HG02884 (cell line): Measurements from ENCODE around the gene IQCH.

Source experiments
- ATAC-seq: cut with Tn5 transposase; IDR thresholded peaks from one replicate; pipeline ENCODE4 v1.9.1; 2021; ENCODE audit warnings: mild to moderate bottlenecking, moderate library complexity; ENCODE audit not compliant: unreplicated experiment

The IQCH gene

DNA sequence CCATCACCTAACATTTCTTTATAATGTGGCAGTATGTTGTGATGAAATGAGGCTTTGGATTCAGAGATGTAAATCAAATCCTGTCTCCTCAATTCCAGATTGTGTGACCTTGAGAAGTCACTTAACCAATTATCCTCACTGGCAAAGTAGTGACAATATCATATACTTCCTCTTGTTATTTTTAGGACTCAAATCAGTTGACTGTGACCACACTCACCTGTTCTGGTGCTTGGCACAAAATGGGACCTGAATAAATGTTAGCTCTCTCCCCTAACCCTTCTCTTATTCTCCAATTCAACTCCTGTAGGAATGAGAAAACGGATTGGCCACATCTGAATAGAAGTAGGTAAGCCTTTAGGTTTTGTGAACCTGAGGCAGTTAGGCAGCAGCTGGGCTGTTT, 42.1 kb downstream of the IQCH start:
- no peak for ATAC-seq

DNA sequence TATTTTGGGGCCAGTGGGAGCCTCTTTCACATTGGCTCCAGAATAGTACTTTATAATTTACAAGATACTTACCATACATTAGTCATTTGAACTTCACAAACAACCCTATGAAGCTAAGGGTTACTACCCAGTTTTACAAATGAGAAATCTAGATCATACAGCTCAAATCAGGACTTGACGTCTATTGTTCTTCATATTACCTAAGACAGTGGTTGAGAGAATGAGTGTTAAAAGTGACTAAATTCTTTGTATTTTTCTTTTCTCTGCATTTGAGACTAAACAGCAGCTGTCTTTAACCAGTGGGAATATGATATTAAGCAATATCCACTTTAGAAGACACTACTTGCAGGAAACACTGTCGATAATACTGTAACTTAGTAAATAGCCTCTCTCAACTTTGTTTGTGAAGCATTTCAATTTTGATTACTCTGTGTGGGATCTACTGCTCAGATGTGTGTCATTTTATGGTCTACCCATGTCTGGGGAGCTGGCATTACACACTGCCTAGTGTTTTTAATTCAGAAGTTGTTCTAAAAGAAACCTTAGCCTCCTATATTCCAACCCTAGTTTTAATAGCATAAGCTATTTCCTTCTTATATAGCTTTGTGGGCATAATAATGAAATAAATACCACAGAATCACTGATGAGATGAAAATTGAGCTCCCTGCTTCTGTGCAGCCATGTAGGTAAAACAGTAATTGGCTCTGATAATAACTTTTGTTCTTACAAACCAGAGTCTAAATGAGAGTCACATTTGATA, 45.9 kb downstream of the IQCH start:
- ATAC-seq: no peak

DNA sequence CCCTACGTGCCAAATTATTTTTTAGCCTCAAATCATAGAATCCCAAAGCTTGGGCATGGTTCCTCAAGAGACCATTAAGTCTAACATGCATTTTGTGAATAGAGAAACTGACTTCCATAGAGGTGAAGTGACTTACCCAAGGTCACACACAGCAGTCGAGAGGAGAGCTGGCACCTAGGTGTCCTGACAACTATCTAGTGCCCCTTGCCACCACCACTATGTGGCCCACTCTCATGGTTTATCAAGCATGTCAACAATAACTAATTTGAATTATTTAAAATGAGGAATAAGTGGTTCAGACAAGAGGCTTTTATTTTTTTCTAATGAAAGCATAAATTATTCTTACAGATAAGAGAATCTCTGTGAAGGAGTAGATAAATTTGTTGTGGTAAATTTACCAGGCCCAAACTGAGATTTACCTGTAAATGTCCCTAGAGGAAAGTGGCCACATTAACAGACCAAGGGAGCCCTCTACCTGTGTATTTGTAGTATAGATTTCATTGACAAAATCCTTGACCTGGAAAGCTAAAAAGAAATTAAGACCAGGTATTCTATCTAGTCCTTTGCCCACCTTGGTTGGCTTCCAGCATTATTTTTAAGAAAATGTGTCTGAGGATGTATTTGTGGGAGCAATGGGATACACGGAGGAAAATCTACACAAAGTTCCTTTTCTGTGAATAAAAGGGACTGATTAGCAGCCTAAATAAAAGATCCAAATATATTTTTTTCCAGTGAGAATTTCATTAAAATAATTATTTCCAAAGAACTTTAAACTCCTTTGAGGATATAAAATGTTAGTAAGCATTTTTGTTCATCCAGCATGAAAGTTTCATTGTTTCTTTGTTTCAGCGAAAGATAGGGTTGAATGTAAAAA, 49.1 kb downstream of the IQCH start:
- no peak for ATAC-seq

DNA sequence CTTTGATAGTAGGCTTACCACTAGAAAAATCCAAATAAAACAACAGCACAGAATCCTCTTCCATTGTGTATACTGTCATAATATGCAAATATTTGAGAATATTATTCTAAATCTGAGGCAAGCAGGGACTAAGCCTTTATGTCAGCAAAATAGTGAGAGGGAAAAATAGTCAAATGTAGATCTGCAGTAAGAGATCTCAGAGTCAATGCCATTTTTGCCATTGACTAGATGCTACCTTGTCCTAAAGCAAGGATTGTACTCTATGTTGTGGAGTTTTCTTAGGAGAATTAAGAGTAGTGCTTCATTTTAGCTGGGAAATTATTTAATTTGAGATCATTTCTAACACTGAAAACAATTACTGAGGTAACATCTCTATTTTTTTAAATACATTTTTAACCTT, 50.2 kb downstream of the IQCH start:
- ATAC-seq: no peak

DNA sequence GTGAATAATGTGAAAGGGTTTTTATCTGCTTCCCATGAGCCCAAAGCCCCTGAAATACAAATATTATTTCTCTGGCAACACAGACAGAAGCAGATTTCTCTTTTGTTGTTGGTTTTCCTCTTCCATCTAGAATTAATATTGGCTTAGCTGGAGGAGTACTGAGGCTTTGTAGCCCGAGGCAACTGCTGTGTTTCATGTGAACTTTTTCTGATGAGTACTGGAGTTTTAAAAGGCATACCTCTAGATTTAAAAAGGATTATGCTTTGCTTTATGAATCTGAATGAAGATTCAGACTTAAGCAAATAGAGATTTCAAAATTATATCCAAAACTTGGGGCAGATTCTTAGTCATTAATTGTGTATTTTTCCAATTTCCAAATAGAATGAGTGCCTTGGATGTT, 50.9 kb downstream of the IQCH start:
- ATAC-seq: no peak

DNA sequence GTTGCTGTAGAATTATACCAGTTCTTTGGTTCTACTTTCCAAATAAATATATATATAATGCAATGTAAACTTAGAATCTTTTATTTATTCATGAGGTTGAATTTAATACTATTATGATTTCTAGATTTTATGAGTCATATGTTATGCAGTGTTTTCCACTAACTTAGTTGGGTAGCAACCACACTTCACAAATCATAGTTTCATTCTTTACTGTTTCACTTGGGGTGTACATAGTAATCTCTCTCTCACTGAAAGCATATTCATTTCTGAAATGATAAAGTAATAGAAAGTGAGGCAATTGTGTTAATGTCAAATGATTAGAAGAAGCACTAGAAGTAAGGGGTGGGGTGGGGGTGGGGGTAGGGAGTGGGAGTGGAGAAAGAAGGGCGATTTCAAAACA, 52.6 kb downstream of the IQCH start:
- no peak for ATAC-seq

DNA sequence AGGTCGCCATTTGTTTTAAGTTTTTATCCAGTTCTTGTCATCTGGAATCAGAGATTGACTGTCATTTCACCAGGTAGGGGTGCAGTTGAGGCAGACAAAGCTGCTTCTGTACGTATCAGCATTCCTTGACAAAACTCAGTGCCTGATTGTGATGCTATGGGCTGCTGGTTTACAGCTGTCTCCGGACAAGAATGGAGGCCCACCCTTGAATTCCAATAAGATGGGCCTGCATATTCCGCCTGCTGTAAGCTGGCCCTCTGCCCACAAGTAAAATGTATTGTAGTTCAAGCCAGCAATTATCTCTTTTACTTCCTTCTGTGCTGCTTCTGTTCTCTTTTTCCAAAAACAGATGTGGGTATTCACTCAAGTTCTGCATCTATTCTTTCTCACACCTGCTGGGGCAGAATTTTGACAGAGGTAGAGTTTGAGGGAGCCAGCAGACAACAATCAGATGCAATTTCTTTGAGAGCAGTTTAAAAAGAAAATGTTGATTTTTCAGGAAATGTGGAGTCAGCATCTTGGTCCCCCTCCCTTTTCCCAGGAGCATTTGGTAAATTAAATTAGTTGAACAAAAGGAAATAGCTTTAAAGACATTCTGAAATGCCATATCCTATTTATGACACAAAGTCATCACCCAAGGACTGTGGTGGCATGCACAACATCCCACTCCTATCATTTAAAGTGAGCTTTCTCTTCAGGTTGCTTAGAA, 53.5 kb downstream of the IQCH start:
- no peak for ATAC-seq

DNA sequence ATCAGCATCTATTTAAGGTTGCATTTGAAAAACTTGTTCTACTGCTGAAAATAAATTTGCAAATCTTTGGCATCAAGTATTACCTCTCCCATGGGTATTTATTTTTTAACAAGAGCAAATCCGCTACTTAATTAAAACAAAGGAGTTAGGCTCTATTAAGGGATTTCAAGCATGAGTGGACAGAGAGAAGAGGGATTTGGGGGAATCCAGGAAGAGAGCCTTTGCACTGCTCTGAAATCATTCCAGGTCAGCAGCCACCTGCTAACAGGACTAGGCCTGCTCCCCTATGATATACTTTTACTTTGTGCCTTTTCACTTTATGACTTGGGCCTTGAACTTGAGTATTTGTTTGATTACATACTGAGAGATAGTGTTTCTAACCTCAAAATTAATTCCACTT, 57.1 kb downstream of the IQCH start:
- no peak for ATAC-seq

DNA sequence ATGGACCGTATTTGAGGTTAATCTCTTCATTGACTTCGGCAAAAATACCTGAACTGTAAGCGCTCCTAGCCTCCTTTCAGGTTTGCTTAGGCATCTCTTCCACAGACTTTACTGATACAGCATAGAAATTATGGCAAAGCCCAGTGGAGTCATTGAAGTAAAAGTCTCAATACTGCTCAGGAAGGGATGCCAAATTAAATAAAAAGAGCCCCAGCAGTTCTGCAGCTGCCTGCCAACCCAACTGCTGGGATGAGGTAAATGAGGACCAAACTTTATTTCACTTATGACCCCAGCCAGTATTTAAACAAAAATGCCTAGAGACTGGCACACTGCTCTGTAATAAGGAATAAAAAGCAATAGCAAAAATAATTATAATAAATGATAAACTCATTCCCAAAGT, 65.4 kb downstream of the IQCH start:
- ATAC-seq: no peak

DNA sequence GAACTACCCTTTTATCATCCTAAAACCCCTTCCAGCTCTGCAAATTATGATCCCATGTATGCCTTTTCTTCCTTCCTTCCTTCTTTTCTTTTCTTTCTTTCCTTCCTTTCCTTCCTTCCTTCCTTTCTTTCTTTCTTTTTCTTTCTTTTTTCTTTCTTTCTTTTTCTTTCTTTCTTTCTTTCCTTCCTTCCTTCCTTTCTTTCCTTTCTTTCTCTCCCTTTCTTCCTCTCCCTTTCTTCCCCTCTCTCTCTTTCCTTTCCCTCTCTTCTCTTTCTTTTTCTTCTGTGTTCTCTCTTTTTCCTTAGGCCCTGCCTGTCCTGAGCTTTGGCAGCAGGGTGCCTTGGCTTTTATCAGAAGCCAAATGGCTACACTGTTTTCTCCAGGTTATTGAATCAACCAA, 66.8 kb downstream of the IQCH start:
- ATAC-seq: no peak

DNA sequence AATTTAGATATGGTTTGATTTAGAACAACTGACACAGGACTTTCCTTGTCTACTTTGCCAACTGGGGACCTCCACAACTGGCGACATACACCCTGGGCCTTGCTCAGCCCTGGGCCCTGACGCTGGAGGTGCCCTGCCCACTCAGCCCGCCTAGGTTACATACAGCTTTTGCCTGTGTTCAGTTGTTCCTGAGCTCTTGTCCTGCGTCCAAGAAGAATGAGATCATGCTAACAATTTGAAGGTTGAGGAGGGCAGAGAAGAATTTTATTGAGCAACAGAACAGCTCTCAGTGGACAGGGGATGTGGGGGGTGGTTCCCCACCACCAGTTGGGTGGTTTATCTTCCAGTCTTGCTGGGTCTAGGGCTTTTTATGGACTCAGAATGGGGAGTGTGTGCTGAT, 67.9 kb downstream of the IQCH start:
- no peak for ATAC-seq

DNA sequence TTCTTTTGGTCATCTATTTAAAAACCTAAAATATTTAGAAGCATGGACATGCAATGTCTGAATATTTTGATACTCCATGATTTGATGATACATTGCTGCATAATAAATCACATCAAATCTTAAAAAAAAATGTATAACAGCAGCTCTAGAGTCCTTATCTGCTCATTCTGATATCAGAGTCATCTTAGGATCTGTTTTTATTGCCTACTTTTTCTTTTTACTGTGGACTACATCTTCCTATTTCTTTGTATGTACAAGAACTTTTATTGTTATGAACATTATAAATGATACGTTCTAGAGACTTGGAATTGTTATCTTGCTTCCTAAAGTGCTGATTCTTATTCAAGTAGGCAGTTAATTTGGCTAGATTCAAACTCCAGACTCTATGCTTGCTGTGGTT, 72.7 kb downstream of the IQCH start:
- ATAC-seq: no peak

DNA sequence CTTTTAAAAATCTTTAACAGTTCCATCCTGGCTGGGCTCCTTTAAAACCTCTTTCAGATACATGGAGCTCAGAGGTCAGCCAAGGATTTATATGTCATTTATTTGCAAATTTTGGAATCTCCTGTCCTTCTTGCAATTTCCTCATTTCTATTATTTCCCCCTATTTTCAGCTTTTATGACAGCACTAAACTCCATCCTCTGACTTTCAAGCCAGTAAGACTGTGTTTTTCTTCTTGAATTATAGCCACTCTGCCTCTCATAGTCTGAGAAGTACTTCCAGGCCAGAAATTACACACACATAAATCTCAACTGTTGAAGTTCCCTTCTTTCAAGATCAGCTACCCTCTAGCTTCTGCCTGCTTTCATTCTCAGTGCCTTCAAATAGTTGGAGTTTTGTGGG, 73.2 kb downstream of the IQCH start:
- ATAC-seq: no peak

DNA sequence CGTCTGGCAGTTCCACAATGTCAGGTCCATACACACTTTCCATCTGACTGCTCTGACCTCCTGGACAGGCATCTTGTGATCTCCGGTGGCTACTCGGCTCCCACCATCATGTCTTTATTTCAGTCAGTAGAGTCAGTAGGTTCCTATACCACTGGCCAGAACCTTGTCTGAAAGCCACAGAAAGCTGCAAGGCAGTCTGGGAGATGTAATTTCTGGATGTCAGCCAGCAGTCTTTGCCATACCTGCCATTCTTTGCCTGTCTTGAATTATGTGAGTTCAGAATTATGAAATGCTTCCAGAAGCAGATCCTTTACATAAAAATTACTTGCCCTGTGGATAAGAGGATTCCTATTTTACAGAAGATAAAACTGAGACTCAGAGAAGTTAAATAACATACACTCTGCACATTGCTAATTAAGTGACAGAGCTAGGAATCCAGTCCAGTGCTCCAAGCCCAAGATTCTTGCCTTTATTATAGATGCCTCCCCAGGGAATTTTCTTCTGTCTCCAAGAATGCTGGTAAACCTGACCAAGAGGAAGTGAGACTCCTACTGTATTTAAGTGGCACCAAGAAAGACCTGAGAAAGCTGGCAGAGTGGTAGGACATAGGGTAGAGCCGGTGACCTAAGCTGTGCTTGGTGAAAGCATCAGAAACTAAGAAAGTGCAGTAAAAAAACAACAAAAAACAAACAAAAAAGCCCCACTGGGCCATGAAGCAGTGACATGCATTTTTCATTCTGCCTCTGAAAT, 75.6 kb downstream of the IQCH start:
- no peak for ATAC-seq

DNA sequence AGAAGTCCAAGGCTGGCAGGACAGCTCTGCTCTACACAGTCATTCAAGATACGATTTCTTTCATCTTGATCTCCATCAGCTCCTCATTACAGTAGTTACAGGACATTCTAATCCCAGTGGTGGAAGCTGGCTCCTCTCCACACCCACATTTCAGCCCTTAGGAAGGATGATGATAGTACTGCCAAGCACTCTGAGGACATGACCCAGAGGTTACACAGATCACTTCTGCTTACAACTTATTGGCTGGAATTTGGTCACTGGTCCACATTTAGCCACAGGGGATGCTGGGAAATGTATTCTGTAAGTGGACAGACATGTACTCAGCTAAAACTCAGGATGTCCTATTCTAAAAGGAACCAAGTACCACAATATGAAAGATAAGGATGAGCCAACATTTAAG, 77.1 kb downstream of the IQCH start:
- ATAC-seq: no peak

DNA sequence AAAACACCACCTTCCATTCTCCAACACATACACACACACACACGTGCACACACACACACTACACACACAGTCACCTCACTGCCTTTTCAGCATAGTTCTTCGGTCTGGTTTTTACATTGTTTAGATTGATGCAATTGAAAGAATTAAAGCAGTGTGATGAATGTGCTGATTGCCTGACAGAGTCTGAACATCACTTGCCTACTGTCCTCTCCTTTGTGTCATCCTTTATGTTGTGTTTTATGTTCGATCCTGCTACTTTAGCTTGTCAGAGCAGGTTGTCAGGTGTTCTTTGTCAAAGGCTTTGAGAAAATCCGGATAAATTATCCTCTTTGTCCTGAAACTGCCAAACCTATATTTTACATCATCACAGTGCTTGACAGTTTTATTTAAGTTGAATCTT, 80.4 kb downstream of the IQCH start:
- no peak for ATAC-seq

DNA sequence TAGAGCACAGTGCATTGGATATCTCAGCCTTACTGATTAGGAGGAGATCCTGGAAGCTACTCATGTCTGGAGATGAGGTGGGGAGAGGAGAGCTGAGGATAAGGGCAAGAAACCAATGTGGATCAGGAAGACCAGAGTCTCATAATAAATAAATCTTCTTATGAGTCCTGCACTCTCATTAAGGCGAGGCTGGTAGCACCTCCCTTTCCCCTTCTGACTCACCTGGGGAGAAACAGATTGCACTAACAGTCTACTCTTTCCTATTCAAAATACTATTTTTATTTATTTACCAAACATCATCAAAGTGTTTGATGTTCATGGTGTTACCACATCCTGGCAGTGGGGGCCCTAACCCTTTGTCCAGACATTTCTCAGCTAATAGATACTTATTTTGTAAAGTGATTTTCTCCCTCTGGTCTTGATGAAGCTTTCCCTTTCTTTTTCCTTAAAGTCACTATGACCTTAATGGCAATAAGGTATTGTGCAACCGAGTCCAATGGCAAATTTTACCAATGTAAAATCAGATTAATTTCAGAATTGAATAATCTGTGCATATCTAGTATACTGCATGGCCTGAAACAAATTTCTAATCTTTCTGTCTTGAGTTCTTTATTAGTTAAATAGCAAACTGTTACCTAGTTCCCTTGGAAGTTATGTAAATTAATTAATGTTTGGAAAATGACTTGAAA, 81.1 kb downstream of the IQCH start:
- no peak for ATAC-seq

DNA sequence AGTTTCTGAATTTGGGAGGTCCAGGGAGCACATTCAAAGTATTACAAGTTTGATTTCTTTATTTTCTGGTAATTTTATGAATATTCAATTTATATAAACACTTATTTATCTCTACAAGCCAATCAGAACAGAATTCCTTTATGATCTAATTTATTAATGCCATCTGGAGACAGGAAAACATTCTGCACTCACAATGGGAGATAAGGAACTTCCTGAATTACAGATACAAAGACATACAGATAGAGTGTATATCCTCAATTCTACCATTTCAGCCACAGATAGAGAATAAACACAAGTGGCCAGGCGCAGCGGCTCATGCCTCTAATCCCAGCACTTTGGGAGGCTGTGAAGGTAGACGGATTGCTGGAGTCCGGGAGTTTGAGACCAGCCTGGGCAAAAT, 86.0 kb downstream of the IQCH start:
- ATAC-seq: no peak

DNA sequence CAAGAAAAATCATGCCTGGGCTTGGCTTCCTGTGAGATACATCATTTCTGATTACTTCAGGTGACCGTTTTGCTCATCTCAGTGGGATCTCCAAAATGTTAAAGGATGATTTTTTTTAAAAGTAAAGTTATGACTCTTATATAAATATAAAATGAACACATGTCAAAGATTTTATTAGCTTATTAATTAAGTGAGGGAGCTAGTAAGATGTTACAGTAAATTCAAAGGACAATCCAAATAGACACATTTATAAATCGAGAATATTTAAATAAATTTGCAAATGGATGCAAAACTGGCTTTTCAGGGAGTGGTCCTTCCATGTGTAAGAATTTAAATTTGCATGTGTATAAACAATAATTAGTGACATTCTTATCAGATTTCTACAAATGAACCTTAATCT, 87.0 kb downstream of the IQCH start:
- ATAC-seq: no peak

DNA sequence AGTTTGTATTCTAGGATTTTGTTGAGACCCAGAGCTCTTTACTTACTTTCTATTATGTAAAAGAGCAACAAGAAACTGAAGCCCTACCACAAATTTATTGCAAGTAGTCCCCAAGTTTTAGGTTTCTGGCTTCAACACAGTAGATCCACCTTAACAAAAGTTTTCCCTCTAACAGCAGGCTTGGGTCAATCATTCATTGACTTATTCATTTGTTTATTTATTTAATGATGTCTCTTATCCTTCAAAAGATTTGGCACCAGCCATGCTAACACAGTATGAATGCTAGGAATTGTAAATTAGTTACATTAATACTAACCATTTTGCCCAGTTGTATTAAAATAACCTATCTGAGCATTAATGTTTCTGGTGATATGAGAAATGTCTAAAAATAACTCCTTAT, 88.6 kb downstream of the IQCH start:
- ATAC-seq: no peak

DNA sequence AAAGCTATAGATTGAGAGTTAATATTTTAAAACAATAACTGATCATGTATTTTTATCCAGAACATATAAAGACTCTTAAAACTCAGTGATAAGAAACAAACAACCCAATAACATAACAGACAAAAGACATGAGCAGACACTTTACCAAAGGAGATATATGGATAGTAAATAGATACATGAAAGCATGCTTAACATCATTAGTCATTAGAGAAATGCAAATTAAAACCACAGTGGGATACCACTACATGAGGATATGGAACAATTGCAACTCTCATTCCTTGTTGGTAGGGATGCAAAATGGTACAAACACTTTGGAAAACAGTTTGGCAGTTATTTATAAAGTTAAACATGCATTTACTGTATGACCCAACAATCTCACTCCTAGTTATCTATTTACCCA, 95.0 kb downstream of the IQCH start:
- no peak for ATAC-seq
